ENCODE data around the gene UBN1.

GRCh38 chr16:4911970-4912386 lies 64.7 kb downstream of the UBN1 start:
- TF ChIP-seq CTCF (optimal IDR thresholded peaks at IDR 0.05 in 1 of 3, IDR thresholded peaks at IDR 0.05 in 1 of 3, conservative IDR thresholded peaks at IDR 0.05 in 1 of 3; ENCODE audit: extremely low read depth in 1 of 3, insufficient read depth in 2 of 3, low read length in 3 of 3): no peak
- TF ChIP-seq EZH2 (IDR thresholded peaks at IDR 0.05; ENCODE audit: low read length): no peak
